GM12875 (cell line): ENCODE data around the gene ZG16B.

Source experiments
- H3K4me3 ChIP-seq: one replicate; pipeline ENCODE4 v1.5.1; 2011; ENCODE audit warnings: low read depth, low read length, control low read depth
- TF ChIP-seq, protein P1 (sequence below): IDR thresholded peaks from 2 replicates; pipeline ENCODE4 v1.5.1; 2011; ENCODE audit warnings: low read depth, mild to moderate bottlenecking, control low read depth, inconsistent platforms, low read length, moderate library complexity, borderline replicate concordance; ENCODE audit not compliant: insufficient read depth

ZG16B gene

DNA sequence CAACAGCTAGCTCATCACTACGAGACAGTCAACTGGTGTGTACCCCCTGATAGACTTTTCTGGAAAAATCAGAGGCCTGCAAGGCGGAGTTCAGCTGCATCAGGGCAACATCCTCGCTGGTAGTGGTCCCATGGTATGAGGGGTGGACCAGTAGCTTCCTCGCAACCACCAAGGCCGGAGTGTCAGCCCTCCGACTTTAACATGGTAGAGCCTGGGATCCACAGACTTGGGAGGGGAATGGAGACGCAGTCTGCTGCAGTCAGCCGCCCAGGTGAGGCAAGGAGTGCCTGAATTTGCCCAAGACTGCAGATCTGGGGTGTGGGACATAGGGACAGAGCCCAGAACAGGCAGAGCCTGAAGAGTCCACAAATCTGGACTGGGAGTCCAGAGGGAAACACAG, 13.4 kb downstream of the ZG16B start:
- H3K4me3 ChIP-seq, result no peak overlapping the region
- TF ChIP-seq, protein P1, sequence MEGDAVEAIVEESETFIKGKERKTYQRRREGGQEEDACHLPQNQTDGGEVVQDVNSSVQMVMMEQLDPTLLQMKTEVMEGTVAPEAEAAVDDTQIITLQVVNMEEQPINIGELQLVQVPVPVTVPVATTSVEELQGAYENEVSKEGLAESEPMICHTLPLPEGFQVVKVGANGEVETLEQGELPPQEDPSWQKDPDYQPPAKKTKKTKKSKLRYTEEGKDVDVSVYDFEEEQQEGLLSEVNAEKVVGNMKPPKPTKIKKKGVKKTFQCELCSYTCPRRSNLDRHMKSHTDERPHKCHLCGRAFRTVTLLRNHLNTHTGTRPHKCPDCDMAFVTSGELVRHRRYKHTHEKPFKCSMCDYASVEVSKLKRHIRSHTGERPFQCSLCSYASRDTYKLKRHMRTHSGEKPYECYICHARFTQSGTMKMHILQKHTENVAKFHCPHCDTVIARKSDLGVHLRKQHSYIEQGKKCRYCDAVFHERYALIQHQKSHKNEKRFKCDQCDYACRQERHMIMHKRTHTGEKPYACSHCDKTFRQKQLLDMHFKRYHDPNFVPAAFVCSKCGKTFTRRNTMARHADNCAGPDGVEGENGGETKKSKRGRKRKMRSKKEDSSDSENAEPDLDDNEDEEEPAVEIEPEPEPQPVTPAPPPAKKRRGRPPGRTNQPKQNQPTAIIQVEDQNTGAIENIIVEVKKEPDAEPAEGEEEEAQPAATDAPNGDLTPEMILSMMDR, result no peak

DNA sequence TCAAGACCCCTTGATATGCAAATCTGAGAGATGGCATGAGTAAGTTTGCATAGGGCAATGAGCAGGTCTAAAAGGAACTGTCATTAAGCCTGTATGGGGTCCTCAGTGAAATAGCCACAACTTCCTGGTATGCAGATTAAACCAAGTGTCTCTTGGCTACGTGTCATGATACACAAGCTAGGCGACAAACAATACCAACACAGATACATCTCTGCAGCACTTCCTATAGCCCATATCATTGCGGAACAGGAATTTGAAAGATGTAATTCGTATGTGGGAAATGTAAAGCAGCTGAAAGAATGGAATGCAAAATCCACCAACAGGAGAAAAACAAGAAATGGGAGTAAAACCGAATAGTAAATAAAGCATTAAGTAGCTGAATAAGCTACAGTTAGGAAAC, 15.0 kb downstream of the ZG16B start:
- H3K4me3 ChIP-seq, result no peak overlapping the region

GRCh38 chr16:2846511-2847310, 16.6 kb downstream of the ZG16B start:
- TF ChIP-seq, protein P1, result no peak
- H3K4me3 ChIP-seq, result no peak overlapping the region

More for the DNA sequence above, 15.0 kb downstream of the ZG16B start:
- TF ChIP-seq, protein P1, result no peak

GRCh38 chr16:2848933-2849725, 19.0 kb downstream of the ZG16B start:
- TF ChIP-seq, protein P1, result no peak
- no peak overlapping the region for H3K4me3 ChIP-seq

GRCh38 chr16:2852003-2852730, 22.1 kb downstream of the ZG16B start:
- TF ChIP-seq, protein P1, result no peak
- H3K4me3 ChIP-seq, result no peak overlapping the region

DNA sequence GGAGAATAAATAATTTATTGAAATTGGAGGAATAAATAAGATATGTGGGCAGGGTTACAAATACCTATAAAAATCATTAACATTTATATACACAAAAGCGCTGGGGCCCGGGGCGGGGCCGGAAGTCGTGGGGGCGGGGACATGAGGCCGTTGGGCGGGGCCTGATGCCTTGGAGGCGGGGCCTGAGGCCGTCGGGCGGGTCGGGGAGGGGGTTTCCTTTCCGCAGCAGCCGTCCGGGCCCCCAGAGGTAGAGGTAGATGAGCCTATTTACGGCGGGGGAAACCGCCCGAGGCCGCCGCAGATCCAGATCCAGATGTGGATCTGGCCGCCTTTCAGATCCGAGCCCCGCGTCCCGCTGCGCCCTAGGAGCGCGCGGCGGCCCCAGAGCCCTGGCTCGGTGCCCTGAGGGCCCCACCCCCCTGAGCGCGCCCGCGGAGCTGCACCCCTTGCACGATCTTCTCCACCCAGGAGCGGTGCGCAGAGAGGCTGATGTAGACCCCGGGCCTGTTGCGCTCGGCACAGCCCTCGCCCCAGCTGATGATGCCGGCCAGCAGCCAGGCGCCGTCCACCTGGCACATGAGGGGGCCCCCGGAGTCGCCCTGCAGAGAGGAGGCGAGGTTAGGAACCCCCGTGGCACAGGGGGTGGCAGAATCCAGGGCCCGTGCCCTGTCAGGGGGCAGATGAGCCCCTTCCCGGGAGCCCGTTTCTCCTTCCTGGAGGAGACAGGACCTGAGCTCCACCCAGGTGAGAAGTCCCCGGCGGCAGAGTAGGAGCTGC, 22.8 kb downstream of the ZG16B start:
- TF ChIP-seq, protein P1, result no peak
- no peak overlapping the region for H3K4me3 ChIP-seq
